Keratinocyte (primary cell): Measurements from ENCODE around the gene PASD1. TPM values are rescaled to one million over a fixed set of nuclear protein-coding genes. Genes with fewer than 3 reads are reported as not detected.

Experiments
- DNase-seq: peaks from one replicate; pipeline ENCODE4 v3.0.0-alpha.2; 2011; ENCODE audit warnings: low read depth, missing footprints, low spot score
- FAIRE-seq: peaks from 2 replicates; lab custom pipeline; 2011; peaks lifted over from hg19 to GRCh38; lab: Jason Lieb, UNC
- H2AFZ ChIP-seq: 2 replicates; pipeline ENCODE4 v1.6.0; 2012; ENCODE audit warnings: low read length, control low read depth, inconsistent platforms; ENCODE audit not compliant: control insufficient read depth
- H3K27ac ChIP-seq: 2 replicates; pipeline ENCODE4 v1.5.1; 2011; ENCODE audit warnings: low read length; ENCODE audit not compliant: control insufficient read depth, insufficient read depth
- H3K27me3 ChIP-seq: 3 replicates; pipeline ENCODE4 v1.6.0; 2011; ENCODE audit warnings: low read length; ENCODE audit not compliant: control insufficient read depth, insufficient read depth; ENCODE audit errors: extremely low read depth
- H3K36me3 ChIP-seq, 2 experiments: 2 replicates in 1 of 2; 3 replicates in 1 of 2; pipeline ENCODE4 v1.5.1; 2011; ENCODE audit warnings: low read length in 2 of 2, mild to moderate bottlenecking in 1 of 2; ENCODE audit not compliant: control insufficient read depth in 2 of 2, insufficient read depth in 2 of 2; ENCODE audit errors: extremely low read depth in 1 of 2
- H3K4me1 ChIP-seq: 3 replicates; pipeline ENCODE4 v1.5.1; 2011; ENCODE audit warnings: low read length; ENCODE audit not compliant: control insufficient read depth, insufficient read depth; ENCODE audit errors: extremely low read depth
- H3K4me2 ChIP-seq: 3 replicates; pipeline ENCODE4 v1.6.0; 2011; ENCODE audit warnings: low read depth, low read length; ENCODE audit not compliant: control insufficient read depth, insufficient read depth; ENCODE audit errors: extremely low read depth
- H3K4me3 ChIP-seq, 3 experiments: fragments of 200-600 bp in 1 of 3; sonication (generic) in 1 of 3; 2 replicates in 2 of 3; 3 replicates in 1 of 3; pipeline ENCODE4 v1.5.1; 2011 to 2016; ENCODE audit warnings: low read length in 3 of 3, mild to moderate bottlenecking in 3 of 3, control low read depth in 2 of 3, inconsistent platforms in 1 of 3, low read depth in 1 of 3, mixed read lengths in 1 of 3, mixed run types in 1 of 3, moderate library complexity in 1 of 3; ENCODE audit not compliant: control insufficient read depth in 2 of 3, insufficient read depth in 2 of 3; ENCODE audit errors: extremely low read depth in 1 of 3
- H3K79me2 ChIP-seq: 2 replicates; pipeline ENCODE4 v1.6.0; 2012; ENCODE audit warnings: low read length; ENCODE audit not compliant: control insufficient read depth, insufficient read depth
- H3K9ac ChIP-seq: 3 replicates; pipeline ENCODE4 v1.6.0; 2011; ENCODE audit warnings: low read length; ENCODE audit not compliant: control insufficient read depth, insufficient read depth; ENCODE audit errors: extremely low read depth
- H3K9me1 ChIP-seq: 3 replicates; pipeline ENCODE4 v1.6.0; 2011; ENCODE audit warnings: low read length; ENCODE audit not compliant: control insufficient read depth, insufficient read depth; ENCODE audit errors: extremely low read depth
- H3K9me3 ChIP-seq: 2 replicates; pipeline ENCODE4 v1.5.1; 2012; ENCODE audit warnings: low read depth, low read length; ENCODE audit not compliant: control insufficient read depth
- H4K20me1 ChIP-seq: 3 replicates; pipeline ENCODE4 v1.6.0; 2011; ENCODE audit warnings: low read length; ENCODE audit not compliant: control insufficient read depth, insufficient read depth; ENCODE audit errors: extremely low read depth
- CTCF ChIP-seq, 3 experiments: IDR thresholded peaks in 1 of 3; conservative IDR thresholded peaks in 1 of 3; optimal IDR thresholded peaks in 1 of 3; 2 replicates in 2 of 3; 3 replicates in 1 of 3; pipeline versions ENCODE3 to v1.5.1; 2011; ENCODE audit warnings: low read length in 3 of 3, mild to moderate bottlenecking in 3 of 3, moderate library complexity in 2 of 3, control low read depth in 1 of 3, inconsistent platforms in 1 of 3; ENCODE audit not compliant: insufficient read depth in 2 of 3; ENCODE audit errors: extremely low read depth in 1 of 3
- EZH2 ChIP-seq: IDR thresholded peaks from one replicate; pipeline ENCODE4 v1.6.1; 2012; ENCODE audit warnings: inconsistent platforms, mild to moderate bottlenecking, low read length, moderate library complexity
- dilution Hi-C: fragments of 300-500 bp; cut with MboI; formaldehyde crosslinking; loops from one replicate; pipeline ENCODE4 v1.7.0; 2020; ENCODE audit warnings: low sequenced_read_pairs; ENCODE audit not compliant: extremely low pct_ligation_motif_present
- polyA plus RNA-seq, 5 experiments: library from polyadenylated mRNA; depleted of rRNA in 3 of 5; stranded (reverse) in 3 of 5; stranded (forward) in 1 of 5; unstranded in 1 of 5; fragments of >200 nt; gene quantifications; 1 replicate in 1 of 5; 2 replicates in 3 of 5; 3 replicates in 1 of 5; pipeline versions ENCODE4 v1.2.1 to v1.2.3, GENCODE V29; 2011 to 2012; ENCODE audit warnings: missing spikeins in 2 of 5, low read depth in 1 of 5, low replicate concordance in 1 of 5

The PASD1 gene
- polyA plus RNA-seq, 1 donor (not counting 4 experiments of a cell fraction or from before 2014, with no cell fraction given): not detected

- Histone ChIP-seq H3K27ac (no peak overlapping the region), H3K4me2 (no peak overlapping the region), H2AFZ (no peak overlapping the region), H3K27me3 (no peaks in the 10 kb centered on the region), H3K9ac (no peak overlapping the region), H3K9me3 (no peaks in the 10 kb centered on the region), H3K79me2 (no peaks in the 10 kb centered on the region), H3K4me1 (no peaks in the 10 kb centered on the region), H3K9me1 (no peaks in the 10 kb centered on the region), H3K36me3 (no peaks in the 10 kb centered on the region), H4K20me1 (no peaks in the 10 kb centered on the region), H3K4me3 (no peak overlapping the region)
- DNase-seq: no peak
- TF ChIP-seq EZH2 (no peak), CTCF (optimal IDR thresholded peaks at IDR 0.05 in 1 of 3, IDR thresholded peaks at IDR 0.05 in 1 of 3, conservative IDR thresholded peaks at IDR 0.05 in 1 of 3; ENCODE audit: extremely low read depth in 1 of 3, insufficient read depth in 2 of 3, low read length in 3 of 3) (no peak)
- dilution Hi-C loops: no loop called here
- FAIRE-seq: no peak
Measured at GRCh38 chrX:151679798-151680402, 116.4 kb downstream of the PASD1 start.

GRCh38 chrX:151680805-151681204, 117.3 kb downstream of the PASD1 start:
- Histone ChIP-seq H3K27ac (no peak overlapping the region), H3K9ac (no peak overlapping the region), H3K27me3 (no peaks in the 10 kb centered on the region), H3K36me3 (no peaks in the 10 kb centered on the region), H3K9me3 (no peaks in the 10 kb centered on the region), H2AFZ (no peak overlapping the region), H3K4me2 (no peak overlapping the region), H3K9me1 (no peaks in the 10 kb centered on the region), H3K4me1 (no peaks in the 10 kb centered on the region), H4K20me1 (no peaks in the 10 kb centered on the region), H3K79me2 (no peaks in the 10 kb centered on the region), H3K4me3 (no peak overlapping the region)
- dilution Hi-C loops: no loop called here
- FAIRE-seq (peak; percentile 52), DNase-seq (peak; percentile 1)
- TF ChIP-seq EZH2: no peak
- peak; percentile 50 to 76 (median 59) for TF ChIP-seq CTCF (optimal IDR thresholded peaks at IDR 0.05 in 1 of 3, IDR thresholded peaks at IDR 0.05 in 1 of 3, conservative IDR thresholded peaks at IDR 0.05 in 1 of 3; ENCODE audit: extremely low read depth in 1 of 3, insufficient read depth in 2 of 3, low read length in 3 of 3)
